Measurements from ENCODE around the gene KCTD8. TPM values are rescaled to one million over a fixed set of nuclear protein-coding genes. Genes with fewer than 3 reads are reported as not detected.
"Not testable (repeated sequence)": the region's sequence is repeated elsewhere in the genome, so short reads cannot be mapped to it uniquely, and the experiment has no call there.

Gene KCTD8
- total RNA-seq, 2 donors from 2014 or later: 0.12 to 0.18 TPM

DNA sequence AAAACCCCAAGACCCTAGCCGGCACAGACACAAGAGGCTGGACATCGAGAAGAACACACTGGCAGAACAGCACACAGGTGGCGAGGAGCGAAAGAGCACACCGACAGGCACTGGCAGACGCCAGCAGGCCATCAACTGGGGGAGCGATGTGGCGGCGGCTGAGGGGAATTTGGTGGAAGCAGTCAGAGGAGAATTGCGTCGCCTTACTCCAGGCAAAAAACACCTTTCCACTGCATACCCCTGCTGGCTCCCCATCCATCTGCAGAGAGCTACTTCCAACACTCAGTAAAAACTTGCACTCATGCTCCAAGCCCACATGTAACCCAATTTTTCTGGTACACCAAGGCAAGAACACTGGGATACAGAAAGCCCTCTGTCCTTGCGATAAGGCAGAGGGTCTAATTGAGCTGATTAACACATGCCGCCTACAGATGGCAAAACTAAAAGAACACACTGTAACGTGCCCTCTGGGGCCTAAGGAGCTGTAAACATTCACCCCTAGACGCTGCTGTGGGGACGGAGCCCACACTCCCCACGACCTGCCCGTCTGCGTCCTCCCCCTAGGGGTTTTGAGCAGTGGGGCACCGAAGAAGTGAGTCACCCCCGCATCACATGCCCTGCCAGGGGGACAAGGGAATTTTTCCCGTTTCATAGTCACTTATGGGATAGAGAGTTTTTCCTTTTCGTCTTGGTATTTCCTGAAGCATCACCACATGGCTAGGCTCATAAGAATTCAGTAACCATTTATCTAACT is 262.3 kb downstream of the KCTD8 start:
- DNase-seq (no peak), ATAC-seq (no peak)
- intact Hi-C loops (cut with DNase I): no loop called here

DNA sequence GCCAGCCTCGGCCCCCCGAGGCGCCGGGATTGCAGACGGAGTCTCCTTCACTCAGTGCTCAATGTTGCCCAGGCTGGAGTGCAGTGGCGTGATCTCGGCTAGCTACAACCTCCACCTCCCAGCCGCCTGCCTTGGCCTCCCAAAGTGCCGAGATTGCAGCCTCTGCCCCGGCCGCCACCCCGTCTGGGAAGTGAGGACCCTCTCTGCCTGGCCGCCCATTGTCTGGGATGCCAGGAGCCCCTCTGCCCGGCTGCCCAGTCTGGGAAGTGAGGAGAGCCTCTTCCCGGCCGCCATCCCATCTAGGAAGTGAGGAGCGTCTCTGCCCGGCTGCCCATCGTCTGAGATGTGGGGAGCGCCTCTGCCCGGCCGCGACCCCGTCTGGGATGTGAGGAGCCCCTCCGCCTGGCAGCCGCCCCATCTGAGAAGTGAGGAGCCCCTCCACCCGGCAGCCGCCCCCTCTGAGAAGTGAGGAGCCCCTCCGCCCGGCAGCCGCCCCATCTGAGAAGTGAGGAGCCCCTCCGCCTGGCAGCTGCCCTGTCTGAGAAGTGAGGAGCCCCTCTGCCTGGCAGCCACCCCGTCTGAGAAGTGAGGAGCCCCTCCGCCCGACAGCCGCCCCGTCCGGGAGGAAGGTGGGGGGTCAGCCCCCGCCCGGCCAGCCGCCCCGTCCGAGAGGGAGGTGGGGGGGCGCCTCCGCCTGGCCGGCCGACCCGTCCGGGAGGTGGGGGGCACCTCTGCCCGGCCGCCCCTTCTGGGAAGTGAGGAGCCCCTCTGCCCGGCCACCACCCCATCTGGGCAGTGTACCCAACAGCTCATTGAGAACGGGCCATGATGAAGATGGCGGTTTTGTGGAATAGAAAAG is 266.9 kb downstream of the KCTD8 start:
- ATAC-seq; intact Hi-C loops (cut with DNase I); DNase-seq: not testable (repeated sequence)

DNA sequence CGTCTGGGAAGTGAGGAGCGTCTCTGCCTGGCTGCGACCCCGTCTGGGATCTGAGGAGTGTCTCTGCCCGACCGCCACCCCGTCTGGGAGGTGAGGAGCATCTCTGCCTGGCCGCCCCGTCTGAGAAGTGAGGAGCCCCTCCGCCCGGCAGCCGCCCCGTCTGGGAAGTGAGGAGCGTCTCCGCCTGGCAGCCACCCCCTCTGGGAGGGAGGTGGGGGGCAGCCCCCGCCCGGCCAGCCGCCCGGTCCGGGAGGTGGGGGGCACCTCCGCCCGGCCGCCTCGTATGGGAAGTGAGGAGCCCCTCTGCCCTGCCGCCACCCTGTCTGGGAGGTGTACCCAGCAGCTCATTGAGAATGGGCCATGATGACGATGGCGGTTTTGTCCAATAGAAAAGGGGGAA is 280.8 kb downstream of the KCTD8 start:
- DNase-seq; ATAC-seq; intact Hi-C loops (cut with DNase I): not testable (repeated sequence)

DNA sequence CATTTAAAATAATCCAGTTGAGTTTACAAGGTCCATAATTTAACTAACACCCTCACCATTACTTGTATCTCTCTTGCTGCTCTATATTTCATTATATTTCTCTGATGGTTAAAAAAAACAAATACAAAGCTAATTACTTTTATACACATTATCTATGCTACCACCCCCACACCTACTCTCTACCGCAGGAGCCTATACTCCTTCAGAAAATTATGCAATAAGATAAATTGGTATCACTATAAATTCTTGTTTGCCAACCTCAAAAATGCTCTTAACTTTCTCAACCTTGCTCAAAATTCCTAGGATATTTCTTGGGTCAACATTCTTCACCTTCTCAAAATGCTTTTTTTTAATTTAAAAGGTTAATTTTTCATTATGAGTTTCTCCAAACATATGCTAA is 282.7 kb downstream of the KCTD8 start:
- ATAC-seq: peak in 1 of 2 donors; percentile 35
- intact Hi-C loops (cut with DNase I): no loop called here
- DNase-seq: no peak

DNA sequence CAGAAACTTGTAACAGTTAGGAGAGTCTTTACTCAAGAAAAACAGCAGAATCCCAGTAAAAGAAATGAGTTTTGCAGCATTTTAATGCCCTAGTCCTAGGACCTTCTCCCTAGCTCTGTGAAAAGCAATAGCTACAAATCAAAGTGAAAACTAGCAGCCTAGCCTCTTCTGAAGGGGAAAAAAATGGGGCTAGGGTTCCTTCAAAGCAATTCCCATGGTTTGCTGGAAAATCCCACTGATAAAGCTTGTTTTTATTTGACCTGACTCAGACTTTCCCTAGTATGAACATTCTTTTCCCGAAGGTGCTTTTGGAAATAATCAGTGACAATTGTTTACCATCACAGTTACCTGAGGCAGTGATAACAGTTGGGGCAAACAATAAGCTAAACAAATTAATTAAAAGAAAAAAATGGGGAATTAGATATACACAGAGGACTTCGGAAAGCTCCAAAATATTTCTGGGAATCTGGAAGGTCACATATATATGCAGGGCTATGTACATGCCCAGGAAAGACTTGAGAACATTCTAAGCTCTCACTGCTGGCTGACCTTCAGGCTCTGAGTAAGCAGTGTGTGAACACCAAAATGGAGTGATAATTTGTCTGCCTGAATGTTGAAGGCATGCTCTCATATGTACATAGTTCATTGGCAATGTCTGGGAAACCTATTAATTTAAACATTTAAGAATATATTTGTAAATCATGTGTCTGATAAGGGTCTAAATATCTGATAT is 285.9 kb downstream of the KCTD8 start:
- DNase-seq (no peak), ATAC-seq (no peak)
- intact Hi-C loops (cut with DNase I): no loop called here

DNA sequence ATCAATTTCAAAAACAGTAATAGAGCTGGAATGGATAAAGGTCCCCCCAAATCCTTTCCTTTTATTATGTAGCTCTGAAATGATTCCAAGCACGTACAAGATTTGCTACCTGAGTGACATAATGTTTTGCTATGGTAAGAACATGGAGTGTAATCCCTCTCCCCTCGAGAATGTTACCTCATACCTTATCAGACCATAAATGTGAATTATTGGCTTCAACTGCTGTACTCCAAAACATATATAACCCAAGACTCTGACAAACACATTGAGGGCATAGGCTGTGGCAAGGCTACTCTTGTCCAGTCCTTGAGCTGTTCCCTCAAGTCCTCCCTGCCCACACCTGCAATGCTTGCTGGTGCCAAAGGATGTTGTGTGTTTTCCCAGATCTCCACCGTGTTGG is 286.9 kb downstream of the KCTD8 start:
- ATAC-seq (no peak), DNase-seq (no peak)
- intact Hi-C loops (cut with DNase I): no loop called here

DNA sequence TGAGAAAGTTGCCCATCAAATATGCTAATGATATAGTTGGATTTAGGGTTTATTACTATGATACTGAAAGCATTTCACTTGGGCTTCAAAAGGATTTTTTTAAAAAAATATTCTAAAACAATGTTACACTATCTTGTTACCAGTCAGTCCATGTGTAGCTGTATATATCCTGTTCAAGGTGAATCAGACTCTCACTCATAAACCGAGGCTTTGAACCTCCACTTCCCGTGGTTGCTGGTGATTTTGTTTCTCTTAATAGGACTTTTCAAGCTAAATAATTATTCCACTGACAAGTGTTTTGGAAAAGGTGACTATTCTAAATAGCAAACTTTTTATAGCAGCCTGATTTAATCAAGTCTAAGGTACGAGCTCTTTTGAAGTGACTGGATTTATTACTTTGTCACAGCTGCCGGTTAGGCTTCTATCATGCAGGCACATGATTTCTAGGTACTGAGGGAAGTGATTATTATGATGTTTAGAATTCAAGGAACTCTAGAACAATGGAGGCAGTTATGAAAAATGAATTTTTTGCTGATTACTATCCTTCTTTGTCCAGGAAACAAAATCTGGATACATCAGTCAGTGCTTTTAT is 287.7 kb downstream of the KCTD8 start:
- intact Hi-C loops (cut with DNase I): no loop called here
- no peak for ATAC-seq

DNA sequence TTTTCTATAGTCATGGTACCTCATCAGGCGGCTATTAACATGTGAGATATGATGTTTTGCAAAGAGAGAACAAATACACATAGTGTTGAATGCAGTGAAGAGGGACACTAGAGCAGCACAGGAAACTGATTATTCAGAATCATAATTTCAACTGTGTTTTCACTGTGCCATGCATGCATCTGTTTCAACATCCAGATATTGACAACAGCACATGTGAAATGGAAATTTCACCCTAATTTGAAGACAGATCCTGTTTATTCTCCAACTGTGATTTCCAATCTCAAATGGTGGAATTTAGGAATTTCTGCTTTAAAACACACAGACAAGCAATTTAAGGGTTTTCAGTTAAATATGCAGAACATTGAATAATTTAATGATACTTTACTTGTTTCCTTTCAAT is 288.6 kb downstream of the KCTD8 start:
- DNase-seq (no peak), ATAC-seq (no peak)
- intact Hi-C loops (cut with DNase I): no loop called here

More for the DNA sequence above, 287.7 kb downstream of the KCTD8 start:
- no peak for DNase-seq

DNA sequence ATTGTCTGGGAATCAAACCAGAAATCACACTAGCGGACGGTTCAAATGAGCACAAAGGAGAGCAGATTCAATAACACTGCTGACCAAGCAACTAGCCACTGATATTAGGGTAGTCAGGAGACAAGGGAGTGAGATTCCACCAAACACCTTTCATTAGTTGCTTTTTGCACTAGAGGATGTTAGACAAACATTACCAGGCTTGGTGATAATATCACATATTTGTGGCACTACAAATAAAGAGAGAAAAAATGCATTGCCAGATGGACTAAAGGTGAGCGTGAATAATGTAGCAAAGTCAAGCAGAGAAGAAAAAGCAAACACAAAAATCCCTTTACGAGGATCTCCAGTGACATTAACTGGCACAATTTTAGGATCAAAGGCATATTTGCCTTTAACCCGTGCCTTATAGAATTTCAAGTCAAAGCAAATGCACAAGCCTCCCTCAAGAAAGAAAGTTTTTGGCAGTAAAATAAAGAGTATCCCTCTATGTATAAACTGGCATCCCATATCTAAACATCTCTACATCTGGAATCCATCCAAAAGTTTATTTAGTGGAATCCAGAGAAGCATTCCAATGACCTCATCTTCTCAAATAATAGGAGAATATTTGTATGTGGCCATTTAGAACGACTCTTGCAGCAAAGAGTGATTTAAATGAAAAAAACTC is 290.9 kb downstream of the KCTD8 start:
- intact Hi-C loops (cut with DNase I): no loop called here
- DNase-seq: no peak
- ATAC-seq: no peak

DNA sequence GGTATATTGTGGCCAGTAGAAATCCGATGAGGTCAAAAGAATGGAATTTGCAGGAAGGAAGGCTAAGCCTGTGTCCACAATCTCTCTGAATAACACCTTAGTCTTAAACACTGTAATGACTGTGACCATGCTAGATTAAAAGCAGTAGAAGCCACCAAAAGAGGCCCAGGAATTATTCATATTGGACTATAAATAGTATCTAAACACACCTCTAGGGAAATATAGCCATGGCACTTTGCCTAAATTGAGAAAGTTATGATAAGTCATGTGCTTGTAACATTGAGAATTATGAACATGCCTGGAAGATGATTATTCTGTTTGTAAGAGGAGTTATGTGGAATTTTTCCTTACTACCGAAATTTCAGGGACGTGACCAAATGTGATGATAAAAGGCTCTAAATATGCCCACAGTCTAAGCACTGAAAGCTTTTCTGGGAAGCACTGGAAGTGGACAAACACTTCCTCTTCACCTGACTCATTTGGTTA is 298.5 kb downstream of the KCTD8 start:
- intact Hi-C loops (cut with DNase I): no loop called here
- ATAC-seq (peak in 1 of 2 donors; percentile 61), DNase-seq (no peak)

DNA sequence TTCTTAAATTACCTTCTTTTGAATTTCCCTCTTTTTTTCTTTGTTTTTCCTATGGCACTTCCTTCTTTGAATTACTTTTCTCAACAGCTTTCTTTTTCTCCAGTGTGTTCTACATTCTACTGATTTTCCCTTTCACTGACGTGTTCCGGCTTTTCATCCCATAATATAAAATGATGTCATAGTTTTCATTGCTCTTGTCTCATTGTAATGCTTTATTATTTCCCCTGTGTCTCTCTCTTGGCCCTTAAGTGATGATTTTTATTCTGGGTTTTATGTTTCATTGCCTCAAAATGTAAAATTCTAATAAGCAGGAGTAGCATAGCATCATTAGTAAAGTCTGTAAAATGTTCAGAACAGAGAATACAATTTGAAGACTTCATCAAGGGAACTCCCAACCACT is 299.3 kb downstream of the KCTD8 start:
- intact Hi-C loops (cut with DNase I): no loop called here
- no peak for DNase-seq
- ATAC-seq: no peak

DNA sequence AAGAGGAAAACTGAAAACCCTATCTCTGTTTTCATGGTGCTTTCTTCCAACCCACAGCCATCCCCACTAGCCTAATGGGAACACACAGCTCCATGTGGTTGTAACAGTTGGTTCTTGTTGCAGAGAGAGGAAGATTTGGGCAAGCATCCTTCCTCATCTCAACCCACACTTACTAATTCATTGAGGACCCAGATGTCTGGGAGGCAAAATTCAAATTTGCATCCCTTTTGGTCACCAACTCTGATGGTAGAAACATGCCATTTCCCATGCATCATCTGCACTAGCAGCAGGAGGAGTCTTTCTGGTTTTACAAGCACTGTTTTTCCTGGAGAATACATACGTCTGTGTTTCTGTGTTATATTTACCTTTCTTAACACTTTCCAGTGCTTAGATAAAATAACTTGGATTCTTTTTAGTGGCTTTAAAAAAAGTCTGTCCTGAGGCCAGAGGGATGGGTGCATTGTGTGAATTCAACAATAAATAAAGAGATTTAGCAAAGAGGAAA is 301.0 kb downstream of the KCTD8 start:
- ATAC-seq (no peak), DNase-seq (no peak)
- intact Hi-C loops (cut with DNase I): no loop called here

DNA sequence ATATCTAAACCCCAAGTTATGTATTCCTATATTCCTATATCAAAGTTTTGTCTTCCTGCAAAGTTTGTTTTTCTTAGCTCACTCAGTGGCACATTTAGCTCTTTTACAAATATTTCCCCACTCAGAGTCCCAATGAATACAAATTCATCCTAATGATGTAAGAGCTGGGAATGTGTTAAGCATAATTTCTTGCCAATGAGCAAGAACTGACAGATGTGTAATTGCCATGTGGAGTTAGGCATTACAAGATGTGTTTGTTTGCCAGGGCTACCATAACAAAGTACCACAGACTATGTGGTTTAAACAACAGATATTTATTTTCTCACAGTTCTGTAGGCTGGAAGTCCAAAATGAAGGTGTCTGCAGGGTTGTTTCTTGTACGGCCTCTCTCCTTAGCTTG is 302.1 kb downstream of the KCTD8 start:
- no peak for DNase-seq
- no peak for ATAC-seq
- intact Hi-C loops (cut with DNase I): no loop called here

DNA sequence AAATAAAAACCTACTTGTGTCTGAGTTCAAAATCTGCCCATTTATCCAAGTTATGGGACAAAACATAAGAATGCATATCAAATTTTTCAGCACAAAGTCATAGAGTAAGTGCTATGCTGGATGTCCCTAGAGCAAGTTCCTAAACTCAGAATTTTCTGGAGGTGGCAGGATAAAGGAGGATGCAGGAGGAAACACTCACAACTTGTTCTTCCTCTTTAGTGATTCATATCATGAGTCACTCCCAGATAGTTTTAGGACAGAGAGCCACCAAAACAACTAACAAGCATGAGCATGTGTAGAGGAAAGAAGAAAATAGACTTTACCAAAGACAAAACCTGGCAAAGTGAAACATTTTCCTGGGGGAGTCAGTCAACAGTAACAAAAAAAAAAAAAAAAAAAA is 302.7 kb downstream of the KCTD8 start:
- ATAC-seq (no peak), DNase-seq (no peak)
- intact Hi-C loops (cut with DNase I): no loop called here

DNA sequence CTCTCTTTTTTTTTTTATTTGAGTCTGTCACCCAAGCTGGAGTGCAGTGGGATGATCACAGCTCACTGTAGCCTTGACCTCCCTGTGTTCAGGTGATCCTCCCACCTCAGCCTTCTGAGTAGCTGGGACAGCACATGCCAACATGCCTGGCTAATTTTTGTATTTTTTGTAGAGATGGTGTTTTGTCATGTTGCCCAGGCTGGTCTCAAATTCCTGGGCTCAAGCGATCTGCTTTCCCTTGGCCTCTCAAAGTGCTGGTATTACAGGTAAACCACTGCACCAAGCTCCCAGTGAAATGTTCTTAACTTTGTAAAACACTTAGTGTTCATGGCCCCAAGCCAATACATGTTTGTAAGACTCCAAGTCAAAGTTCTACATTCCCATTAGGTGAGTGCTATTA is 316.1 kb downstream of the KCTD8 start:
- DNase-seq: no peak
- intact Hi-C loops (cut with DNase I): no loop called here
- no peak for ATAC-seq
